Right atrium auricular region (tissue), 2 donors: ENCODE data around the gene LAMB1. TPM values are rescaled to one million over a fixed set of nuclear protein-coding genes. Genes with fewer than 3 reads are reported as not detected.

Experiments used
- DNase-seq: peaks from one replicate; pipeline ENCODE4 v3.0.0-alpha.2; 2019; ENCODE audit warnings: low spot score
- H3K27ac ChIP-seq, 2 donors: fragments of 200-600 bp; sonication (generic); 1 replicate in 1 of 2; 2 replicates in 1 of 2; pipeline ENCODE4 v1.5.1; 2016 to 2019
- H3K27me3 ChIP-seq, 2 donors: fragments of 200-600 bp; sonication (generic); one replicate each; pipeline versions ENCODE4 v1.5.1 to v1.6.0; 2017 to 2019
- H3K36me3 ChIP-seq: fragments of 200-600 bp; sonication (generic); one replicate; pipeline ENCODE4 v1.5.1; 2016
- H3K4me1 ChIP-seq, 2 donors: fragments of 200-600 bp; sonication (generic); one replicate each; pipeline versions ENCODE4 v1.5.1 to v1.6.0; 2017 to 2019
- H3K4me3 ChIP-seq, 2 donors: fragments of 200-600 bp; sonication (generic); 1 replicate in 1 of 2; 2 replicates in 1 of 2; pipeline ENCODE4 v1.5.1; 2017 to 2019; ENCODE audit warnings: mild to moderate bottlenecking in 1 of 2, moderate library complexity in 1 of 2
- H3K9me3 ChIP-seq, 2 donors: fragments of 200-600 bp; sonication (generic); one replicate each; pipeline ENCODE4 v1.5.1; 2019
- total RNA-seq, 2 donors: library from RNA; depleted of rRNA; stranded (reverse); fragments of >200 nt; gene quantifications; one replicate each; pipeline ENCODE4 v1.1.0, GENCODE V29; 2016
- TF ChIP-seq, protein P1 (sequence below), 2 donors: fragments of 200-600 bp; sonication (generic); IDR thresholded peaks; one replicate each; pipeline ENCODE4 v1.5.1; 2019; ENCODE audit warnings: antibody characterized with exemption in 2 of 2

LAMB1 gene
- total RNA-seq, 2 donors from 2014 or later, result 52.2 to 60.7 TPM

DNA sequence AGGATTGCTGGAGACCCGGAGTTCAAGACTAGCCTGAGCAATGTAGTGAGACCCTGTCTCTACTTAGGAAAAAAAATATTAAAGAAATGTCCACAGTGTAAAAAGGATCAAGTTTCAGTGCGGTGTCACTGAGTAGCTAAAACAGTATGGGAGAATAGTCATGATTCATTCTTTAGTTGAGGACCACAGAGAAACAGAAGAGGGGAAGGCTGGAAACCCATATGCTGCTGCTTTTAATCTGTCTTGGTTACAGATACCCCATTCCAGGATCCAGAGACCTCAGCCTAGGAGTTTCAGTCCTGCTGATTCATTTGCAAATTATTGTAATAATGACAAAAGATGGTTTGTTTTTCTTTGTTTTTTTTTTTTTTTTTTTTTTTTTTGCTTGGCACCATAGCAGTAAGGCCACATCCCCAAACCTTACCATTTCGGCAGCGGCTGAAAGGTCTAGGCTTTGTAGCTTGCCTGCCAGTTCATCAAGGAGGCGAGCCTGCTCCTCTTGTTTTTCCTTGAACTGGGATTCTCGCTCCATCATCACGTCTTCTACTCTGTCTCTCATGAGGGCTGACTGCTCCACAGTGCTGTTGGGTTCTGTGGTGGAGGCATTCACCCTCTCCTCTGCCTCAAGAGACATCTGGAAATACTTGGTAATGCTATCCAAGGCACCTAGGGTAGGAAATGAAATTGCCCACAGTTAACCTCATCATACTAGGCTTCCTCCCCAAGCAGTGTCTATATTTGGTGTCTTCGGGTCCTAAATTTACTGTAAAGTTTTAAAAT lies 67.8 kb downstream of the LAMB1 start:
- Histone ChIP-seq H3K36me3 (peaks cover 55% of the 10 kb centered on the region), H3K9me3 (no peaks in the 10 kb centered on the region), H3K4me1 (peaks cover 0 to 24% of the 10 kb centered on the region in 2 donors), H3K27ac (no peak overlapping the region), H3K27me3 (no peaks in the 10 kb centered on the region), H3K4me3 (no peak overlapping the region)
- DNase-seq, result no peak
- TF ChIP-seq, protein P1, sequence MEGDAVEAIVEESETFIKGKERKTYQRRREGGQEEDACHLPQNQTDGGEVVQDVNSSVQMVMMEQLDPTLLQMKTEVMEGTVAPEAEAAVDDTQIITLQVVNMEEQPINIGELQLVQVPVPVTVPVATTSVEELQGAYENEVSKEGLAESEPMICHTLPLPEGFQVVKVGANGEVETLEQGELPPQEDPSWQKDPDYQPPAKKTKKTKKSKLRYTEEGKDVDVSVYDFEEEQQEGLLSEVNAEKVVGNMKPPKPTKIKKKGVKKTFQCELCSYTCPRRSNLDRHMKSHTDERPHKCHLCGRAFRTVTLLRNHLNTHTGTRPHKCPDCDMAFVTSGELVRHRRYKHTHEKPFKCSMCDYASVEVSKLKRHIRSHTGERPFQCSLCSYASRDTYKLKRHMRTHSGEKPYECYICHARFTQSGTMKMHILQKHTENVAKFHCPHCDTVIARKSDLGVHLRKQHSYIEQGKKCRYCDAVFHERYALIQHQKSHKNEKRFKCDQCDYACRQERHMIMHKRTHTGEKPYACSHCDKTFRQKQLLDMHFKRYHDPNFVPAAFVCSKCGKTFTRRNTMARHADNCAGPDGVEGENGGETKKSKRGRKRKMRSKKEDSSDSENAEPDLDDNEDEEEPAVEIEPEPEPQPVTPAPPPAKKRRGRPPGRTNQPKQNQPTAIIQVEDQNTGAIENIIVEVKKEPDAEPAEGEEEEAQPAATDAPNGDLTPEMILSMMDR (IDR thresholded peaks at IDR 0.05), result no peak

DNA sequence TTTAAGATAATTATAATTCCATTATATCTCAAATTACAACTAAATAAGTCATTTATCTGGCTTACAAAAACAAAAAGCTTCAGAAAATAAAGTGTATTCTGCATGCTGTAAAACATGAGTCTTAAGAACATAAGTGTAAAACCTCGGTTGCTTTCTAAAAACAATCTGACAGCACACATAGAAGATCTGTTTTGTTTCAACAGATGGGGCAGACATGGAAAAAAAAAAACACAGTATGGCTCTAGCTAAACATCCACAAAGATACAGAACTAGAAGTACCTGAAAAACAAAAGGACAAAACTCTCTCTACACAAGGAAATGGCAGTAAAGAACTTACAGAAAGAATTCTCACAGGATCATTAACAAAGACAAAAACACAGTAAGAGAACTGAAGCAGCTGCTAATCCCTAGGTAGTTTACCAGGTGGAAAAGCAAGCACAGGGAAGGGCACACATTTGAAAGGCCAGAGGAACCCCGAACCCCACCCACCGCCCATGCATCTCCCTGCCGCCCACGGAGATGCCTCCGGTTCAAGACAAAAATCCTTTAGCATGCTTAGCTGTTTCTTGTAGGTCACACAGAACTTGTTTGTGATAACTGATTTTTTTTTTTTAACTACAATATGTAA lies 69.5 kb downstream of the LAMB1 start:
- TF ChIP-seq, protein P1 (IDR thresholded peaks at IDR 0.05), result no peak

DNA sequence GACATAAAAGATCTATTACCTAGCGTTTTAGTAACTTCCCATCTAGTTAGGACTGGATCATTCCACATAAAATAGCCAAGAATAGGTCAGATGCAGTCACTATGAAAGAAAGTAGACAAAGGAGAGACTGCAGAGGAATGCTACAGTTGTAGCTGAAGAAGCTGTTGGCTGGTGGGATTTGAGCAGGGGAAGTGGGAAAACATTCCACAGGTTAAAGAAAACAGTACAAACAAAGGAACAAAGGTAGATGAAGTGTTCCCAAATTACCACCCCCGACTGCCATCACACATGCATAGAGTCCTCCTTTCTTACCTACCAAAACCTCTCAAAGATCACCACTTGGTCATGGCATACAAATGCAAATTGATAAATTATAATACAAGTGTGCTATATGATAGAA lies 70.2 kb downstream of the LAMB1 start:
- Histone ChIP-seq H3K4me3 (no peak overlapping the region), H3K9me3 (no peaks in the 10 kb centered on the region), H3K27ac (no peak overlapping the region), H3K27me3 (no peaks in the 10 kb centered on the region), H3K36me3 (peaks cover 71% of the 10 kb centered on the region), H3K4me1 (peaks cover 0 to 5% of the 10 kb centered on the region in 2 donors)
- no peak for DNase-seq
- TF ChIP-seq, protein P1 (IDR thresholded peaks at IDR 0.05), result no peak

More for the DNA sequence above, 69.5 kb downstream of the LAMB1 start:
- Histone ChIP-seq H3K27me3 (no peaks in the 10 kb centered on the region), H3K27ac (peak overlapping the region in 1 of 2 donors; percentile 18), H3K9me3 (no peaks in the 10 kb centered on the region), H3K4me1 (peaks cover 0 to 8% of the 10 kb centered on the region in 2 donors), H3K4me3 (no peak overlapping the region), H3K36me3 (peaks cover 67% of the 10 kb centered on the region)
- no peak for DNase-seq

DNA sequence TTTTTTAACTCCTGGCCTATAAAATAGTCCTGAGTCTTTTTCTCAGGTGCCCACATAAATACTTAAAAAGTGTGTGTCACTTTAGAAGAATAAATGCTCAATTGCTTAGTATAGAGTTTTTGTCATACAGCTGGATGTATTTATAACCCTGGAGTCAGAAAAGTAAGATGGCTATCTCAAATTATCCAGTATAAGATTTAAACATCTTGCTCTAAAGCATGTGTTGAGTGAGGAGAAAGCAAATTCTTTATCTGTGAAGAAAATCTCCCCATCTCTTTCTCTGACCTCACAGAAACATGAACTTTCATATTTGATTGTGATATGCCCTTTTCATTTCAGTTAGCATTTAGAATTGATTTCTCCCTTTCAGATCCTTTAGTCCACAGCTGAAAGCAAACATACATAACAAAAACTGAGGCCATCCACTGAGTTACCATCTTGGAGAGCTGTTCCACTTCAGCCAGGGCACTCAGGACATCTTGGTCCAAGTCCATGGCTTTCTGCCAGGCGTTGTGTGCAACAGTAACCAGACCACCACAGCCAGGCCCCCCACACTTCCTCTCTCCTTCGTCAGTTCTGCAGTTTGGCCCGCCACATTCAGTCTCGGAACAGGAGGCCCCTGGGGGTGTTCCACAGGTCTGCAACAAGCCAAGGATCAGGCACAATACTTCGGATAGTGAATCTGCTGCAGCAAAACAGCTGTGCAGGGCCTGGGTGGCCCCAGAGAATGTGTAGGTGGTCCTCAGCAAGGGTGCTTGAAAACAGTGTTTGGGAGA lies 71.0 kb downstream of the LAMB1 start:
- DNase-seq, result no peak

DNA sequence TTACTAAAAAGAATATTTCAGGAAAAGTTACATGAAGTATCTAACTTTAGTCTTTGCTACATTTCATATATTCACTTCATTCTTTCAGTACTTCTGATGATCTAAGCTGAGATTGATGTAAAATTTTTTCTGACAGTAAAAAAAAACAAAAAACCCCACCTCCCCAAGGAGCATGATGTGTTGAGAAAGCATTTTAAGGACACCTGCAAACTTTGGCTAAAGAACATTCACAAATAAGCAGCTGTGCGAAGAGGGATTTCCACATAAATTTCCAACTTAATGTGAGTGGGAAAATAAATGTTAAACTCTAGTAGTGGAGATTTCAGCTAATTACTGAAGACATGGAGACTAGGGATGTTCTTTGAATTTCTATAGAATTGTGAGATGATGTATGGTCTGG lies 76.5 kb downstream of the LAMB1 start:
- H3K4me1 ChIP-seq, result peaks cover 0 to 7% of the 10 kb centered on the region in 2 donors
- no peaks in the 10 kb centered on the region for H3K9me3 ChIP-seq
- DNase-seq, result no peak
- no peaks in the 10 kb centered on the region for H3K27me3 ChIP-seq
- TF ChIP-seq, protein P1 (IDR thresholded peaks at IDR 0.05), result no peak
- no peak overlapping the region for H3K4me3 ChIP-seq
- H3K27ac ChIP-seq, result no peak overlapping the region
- peaks cover 85% of the 10 kb centered on the region for H3K36me3 ChIP-seq

More for the DNA sequence above, 71.0 kb downstream of the LAMB1 start:
- Histone ChIP-seq H3K4me1 (peaks cover 0 to 5% of the 10 kb centered on the region in 2 donors), H3K4me3 (no peak overlapping the region), H3K9me3 (no peaks in the 10 kb centered on the region), H3K27me3 (no peaks in the 10 kb centered on the region), H3K27ac (no peak overlapping the region), H3K36me3 (peaks cover 79% of the 10 kb centered on the region)
- TF ChIP-seq, protein P1 (IDR thresholded peaks at IDR 0.05), result no peak
